ENCODE measurements around the gene GHR. TPM values are rescaled to one million over a fixed set of nuclear protein-coding genes. Genes with fewer than 3 reads are reported as not detected.

Gene GHR
- total and polyA plus RNA-seq, 10 of the 15 experiments (the other 5 are each of a cell fraction or from before 2014, with no cell fraction given), result 0.23 to 10.2 (median 0.48) TPM

DNA sequence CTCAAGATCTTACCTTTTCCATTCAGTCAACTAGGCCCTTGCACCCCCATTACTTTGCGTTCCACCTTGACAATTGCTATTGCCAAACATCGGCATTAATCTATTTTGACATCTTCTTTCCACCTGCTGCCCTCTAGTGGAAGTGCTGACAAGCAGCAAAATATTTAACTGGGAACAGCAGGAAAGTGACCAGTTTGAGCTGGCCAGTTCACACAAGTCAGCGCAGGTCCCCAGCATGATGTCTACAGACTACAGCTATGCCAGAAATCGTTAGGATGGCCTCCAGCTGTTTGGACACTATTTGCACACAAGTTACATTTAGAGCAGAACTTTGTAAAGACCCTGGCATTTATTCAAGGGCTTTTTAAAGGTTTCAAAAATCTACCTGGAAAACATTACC, 160.1 kb downstream of the GHR start:
- H2AFZ ChIP-seq (ENCODE audit: control insufficient read depth, low read depth, low read length), result no peak overlapping the region
- H3K36me3 ChIP-seq (ENCODE audit: control insufficient read depth in 2 of 2, insufficient read depth in 2 of 2, low read length in 1 of 2), result no peaks in the 10 kb centered on the region
- no peak overlapping the region for H3K9ac ChIP-seq (ENCODE audit: control insufficient read depth, insufficient read depth, low read length)
- no peak overlapping the region for H3K4me2 ChIP-seq (ENCODE audit: control insufficient read depth, insufficient read depth)
- peak; percentile 2 for DNase-seq (ENCODE audit: low read depth, low spot score)
- SMC1A ChIA-PET (ENCODE audit: uncharacterized antibody, unreplicated experiment), result interaction anchor here (0.6 to 4.5 kb wide), 18 partner anchors 10 to 728 kb away, joined by 3 to 32 read pairs (median 4); partner anchors contain the start of gene GHR
- no peak overlapping the region for H3K27ac ChIP-seq (ENCODE audit: control insufficient read depth, insufficient read depth)
- H3K9me3 ChIP-seq (replicated peaks; ENCODE audit: control insufficient read depth, insufficient read depth, low read length), result no peaks in the 10 kb centered on the region
- in situ Hi-C loops (cut with MboI) (loop anchor here (10.0 kb wide), 1 partner anchor 729 kb away; no protein-coding TSS in a partner anchor), intact Hi-C loops (cut with micrococcal nuclease; ENCODE audit: unreplicated experiment) (loop anchor here (1.0 to 10.0 kb wide), 2 partner anchors 579 to 727 kb away; no protein-coding TSS in a partner anchor)
- TF ChIP-seq SMC3 (IDR thresholded peaks at IDR 0.05; ENCODE audit: borderline replicate concordance, low read length) (peak; percentile 65), CREM (IDR thresholded peaks at IDR 0.05; ENCODE audit: low read depth) (0 out of 2 replicates have a peak, but pooled peaks have one; percentile 18), RAD21 (IDR thresholded peaks at IDR 0.05; ENCODE audit: insufficient read depth, low read depth, low read length) (peak; percentile 79), NFXL1 (IDR thresholded peaks at IDR 0.05; ENCODE audit: borderline replicate concordance) (no peak), HDAC6 (IDR thresholded peaks at IDR 0.05; ENCODE audit: unreplicated experiment) (no peak)
- TF ChIP-seq, protein P1, sequence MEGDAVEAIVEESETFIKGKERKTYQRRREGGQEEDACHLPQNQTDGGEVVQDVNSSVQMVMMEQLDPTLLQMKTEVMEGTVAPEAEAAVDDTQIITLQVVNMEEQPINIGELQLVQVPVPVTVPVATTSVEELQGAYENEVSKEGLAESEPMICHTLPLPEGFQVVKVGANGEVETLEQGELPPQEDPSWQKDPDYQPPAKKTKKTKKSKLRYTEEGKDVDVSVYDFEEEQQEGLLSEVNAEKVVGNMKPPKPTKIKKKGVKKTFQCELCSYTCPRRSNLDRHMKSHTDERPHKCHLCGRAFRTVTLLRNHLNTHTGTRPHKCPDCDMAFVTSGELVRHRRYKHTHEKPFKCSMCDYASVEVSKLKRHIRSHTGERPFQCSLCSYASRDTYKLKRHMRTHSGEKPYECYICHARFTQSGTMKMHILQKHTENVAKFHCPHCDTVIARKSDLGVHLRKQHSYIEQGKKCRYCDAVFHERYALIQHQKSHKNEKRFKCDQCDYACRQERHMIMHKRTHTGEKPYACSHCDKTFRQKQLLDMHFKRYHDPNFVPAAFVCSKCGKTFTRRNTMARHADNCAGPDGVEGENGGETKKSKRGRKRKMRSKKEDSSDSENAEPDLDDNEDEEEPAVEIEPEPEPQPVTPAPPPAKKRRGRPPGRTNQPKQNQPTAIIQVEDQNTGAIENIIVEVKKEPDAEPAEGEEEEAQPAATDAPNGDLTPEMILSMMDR (IDR thresholded peaks at IDR 0.05 in 2 of 3, conservative IDR thresholded peaks at IDR 0.05 in 1 of 3; ENCODE audit: control insufficient read depth in 2 of 3, extremely low read depth in 1 of 3, insufficient read depth in 1 of 3, low read depth in 3 of 3, low read length in 3 of 3), result peak; percentile 70 to 89 (median 79)
- TF ChIP-seq, protein P2, sequence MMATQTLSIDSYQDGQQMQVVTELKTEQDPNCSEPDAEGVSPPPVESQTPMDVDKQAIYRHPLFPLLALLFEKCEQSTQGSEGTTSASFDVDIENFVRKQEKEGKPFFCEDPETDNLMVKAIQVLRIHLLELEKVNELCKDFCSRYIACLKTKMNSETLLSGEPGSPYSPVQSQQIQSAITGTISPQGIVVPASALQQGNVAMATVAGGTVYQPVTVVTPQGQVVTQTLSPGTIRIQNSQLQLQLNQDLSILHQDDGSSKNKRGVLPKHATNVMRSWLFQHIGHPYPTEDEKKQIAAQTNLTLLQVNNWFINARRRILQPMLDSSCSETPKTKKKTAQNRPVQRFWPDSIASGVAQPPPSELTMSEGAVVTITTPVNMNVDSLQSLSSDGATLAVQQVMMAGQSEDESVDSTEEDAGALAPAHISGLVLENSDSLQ (IDR thresholded peaks at IDR 0.05), result 0 out of 2 replicates have a peak, but pooled peaks have one; percentile 11
- peak; percentile 49 for FAIRE-seq
- H3K4me3 ChIP-seq, result no peak overlapping the region
- POLR2A ChIA-PET, result no interaction called here
- CTCF ChIA-PET, result interaction anchor here (0.6 to 4.3 kb wide), 45 partner anchors 8 to 729 kb away, joined by 3 to 31 read pairs (median 4); partner anchors contain the start of gene GHR
- ATAC-seq, result peak; percentile 74
- RAD21 ChIA-PET (ENCODE audit: unreplicated experiment), result interaction anchor here (1.0 to 3.0 kb wide), 14 partner anchors 8 to 727 kb away, joined by 3 to 23 read pairs (median 6); partner anchors contain the start of gene GHR
- no peaks in the 10 kb centered on the region; a peak in 1 of 4 replicates for H3K27me3 ChIP-seq (replicated peaks in 1 of 2; ENCODE audit: control insufficient read depth in 2 of 2, insufficient read depth in 2 of 2, low read length in 1 of 2)
- no peaks in the 10 kb centered on the region for H4K20me1 ChIP-seq (ENCODE audit: control insufficient read depth, insufficient read depth)
- WGBS (ENCODE audit: insufficient coverage, insufficient replicate concordance, low lambda C conversion rate, missing lambda C conversion rate), result 1% methylated on average over 4 of the region's 4 CpGs
- BruUV-seq (replicated peaks), result no TSS peak
- H3K4me1 ChIP-seq (ENCODE audit: control insufficient read depth, insufficient read depth, low read length), result no peaks in the 10 kb centered on the region
- no peaks in the 10 kb centered on the region for H3K79me2 ChIP-seq (ENCODE audit: control insufficient read depth, insufficient read depth, low read length)

Measured in GM12878 (cell line).